HG02798 (cell line): ENCODE measurements around the gene WDPCP.
"Not testable (repeated sequence)": the region's sequence is repeated elsewhere in the genome, so short reads cannot be mapped to it uniquely, and the experiment has no call there.

Experiments
- ATAC-seq: cut with Tn5 transposase; IDR thresholded peaks from one replicate; pipeline ENCODE4 v1.9.1; 2021; ENCODE audit warnings: mild to moderate bottlenecking; ENCODE audit not compliant: unreplicated experiment, poor library complexity

The WDPCP gene

DNA sequence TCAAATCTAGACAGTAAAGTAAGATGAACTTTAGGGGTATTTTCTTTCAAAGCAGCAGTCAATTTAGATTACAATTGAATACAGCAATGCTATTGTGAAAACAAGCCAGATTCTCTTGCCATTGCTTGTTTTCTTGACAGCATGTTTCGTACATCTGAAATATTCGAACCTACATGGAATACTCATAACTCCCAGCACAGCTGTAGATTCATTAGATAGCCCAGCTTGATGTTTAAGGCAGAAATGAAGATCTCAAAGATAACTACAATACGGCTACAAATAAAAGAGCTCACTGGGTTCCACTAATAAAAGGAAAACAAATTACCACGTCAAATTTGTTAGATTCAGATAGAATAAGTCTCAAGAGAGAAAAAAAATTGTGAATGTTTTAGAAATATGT, 208.8 kb downstream of the WDPCP start:
- no peak for ATAC-seq

DNA sequence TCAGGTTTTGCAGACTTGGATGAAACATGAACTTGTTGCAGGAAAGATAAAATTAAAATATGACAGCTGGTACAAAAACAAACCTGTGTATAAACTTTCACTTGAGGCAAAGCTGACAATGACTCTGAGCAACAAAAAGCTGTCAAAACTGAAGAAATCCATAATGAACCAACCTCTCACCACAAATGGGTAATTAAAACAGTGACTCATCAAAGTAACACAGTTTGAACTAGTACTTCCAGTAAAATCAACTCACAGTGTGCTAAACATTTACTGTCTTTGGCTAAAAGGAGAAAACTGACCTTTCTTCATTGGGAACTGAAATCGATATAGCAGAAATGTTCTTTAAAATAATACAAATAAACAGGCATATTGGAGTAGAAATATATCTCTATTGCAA, 209.7 kb downstream of the WDPCP start:
- no peak for ATAC-seq

DNA sequence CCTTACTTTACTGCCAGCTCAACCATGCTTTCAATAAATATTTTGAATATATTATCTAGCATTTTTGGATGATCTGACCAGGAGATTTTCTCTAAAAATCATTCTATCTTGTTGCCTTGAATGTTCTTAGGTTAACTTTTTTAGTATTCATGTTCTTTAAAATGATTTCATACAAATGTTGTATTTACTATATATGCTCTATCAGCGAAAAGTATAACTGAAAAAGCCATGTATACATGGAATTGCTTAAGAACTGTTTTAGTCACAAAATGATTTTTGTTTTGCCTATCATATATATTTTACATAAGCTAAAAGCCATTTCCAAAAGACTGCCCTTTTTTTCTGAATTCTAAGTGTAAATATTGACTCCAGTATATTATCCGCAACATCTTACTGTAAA, 213.9 kb downstream of the WDPCP start:
- ATAC-seq, result no peak

DNA sequence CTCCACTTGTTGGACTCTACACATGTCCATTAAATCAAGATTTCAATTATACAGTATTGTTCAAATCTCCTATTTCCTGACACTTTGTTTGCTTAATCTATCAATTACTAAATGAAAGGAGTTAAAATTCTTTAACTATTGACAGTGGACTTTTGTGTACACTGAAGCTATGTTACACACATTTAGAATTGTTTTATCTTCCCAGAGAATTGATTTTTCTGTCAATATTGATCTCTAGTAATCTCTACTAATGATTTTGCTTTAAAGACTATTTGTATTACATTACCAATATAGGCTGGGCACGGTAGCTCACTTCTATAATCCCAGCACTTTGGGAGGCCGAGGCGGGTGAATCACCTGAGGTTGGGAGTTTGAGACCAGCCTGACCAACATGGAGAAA, 215.7 kb downstream of the WDPCP start:
- ATAC-seq, result no peak

DNA sequence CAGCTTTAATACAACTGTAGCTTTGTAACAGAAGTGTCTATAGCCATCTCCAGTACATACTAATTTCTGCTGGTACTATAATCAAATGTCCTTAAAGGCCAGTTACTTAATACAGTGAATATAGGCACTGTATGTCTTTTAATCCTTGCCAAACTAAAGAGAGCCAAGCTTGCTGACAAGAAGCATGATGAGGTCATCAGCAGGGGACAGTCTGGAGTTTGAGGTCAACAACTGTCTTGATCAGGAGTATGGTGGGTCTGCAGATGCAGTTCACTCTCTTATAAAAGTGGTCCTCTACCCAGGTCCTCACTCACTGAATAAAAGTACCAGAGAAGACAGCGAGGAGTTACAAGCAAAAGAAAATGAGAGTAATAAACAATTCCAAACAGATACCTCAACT, 219.1 kb downstream of the WDPCP start:
- ATAC-seq, result no peak

DNA sequence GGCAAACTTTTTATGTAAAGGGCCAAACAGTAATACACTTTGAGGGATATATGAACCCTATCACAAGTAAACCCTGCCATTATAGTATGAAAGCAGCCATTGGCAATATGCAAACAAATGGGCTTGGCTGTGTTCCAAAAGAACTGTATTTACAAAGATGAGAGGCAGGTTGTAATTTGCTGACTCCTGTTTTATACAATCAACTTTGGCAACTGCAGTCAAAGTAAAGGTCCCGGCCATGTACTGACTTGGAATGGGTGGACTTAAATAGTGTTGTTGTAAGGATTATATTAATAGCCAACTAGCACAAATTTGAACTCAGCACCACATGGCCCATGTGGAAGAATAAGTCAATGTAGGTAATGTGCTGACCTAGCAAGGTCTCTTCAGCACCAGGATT, 223.4 kb downstream of the WDPCP start:
- no peak for ATAC-seq

DNA sequence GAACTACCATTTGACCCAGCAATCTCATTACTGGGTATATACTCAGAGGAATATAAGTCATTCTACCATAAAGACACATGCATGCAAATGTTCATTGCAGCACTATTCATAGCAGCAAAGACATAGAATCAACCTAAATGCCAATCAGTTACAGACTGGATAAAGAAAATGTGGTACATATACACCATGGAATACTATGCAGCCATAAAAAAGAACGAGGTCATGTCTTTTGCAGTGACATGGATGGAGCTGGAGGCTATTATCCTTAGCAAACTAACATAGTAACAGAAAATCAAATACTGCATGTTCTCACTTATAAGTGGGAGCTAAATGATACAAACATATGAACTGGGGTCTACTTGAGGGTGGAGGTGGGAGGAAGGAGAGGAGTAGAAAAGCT, 230.6 kb downstream of the WDPCP start:
- not testable (repeated sequence) for ATAC-seq

DNA sequence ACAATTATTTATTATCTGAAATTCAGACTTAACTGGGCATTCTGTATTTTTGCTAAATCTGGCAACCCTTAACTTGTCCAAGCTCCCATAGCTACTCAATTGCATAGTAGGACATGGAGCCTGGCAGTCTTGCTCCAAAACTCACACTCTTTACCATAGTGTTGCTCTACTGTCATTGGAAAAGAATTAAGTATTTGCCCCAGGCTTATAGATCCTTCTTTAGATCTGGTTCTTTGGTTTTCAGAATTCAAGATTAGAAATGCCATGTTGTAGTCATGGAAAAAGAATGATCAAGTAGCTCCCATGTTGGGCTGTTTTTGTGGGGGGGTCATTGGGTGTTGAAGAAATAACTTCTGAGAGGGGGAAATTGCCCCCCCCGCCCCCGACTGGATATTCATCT, 240.9 kb downstream of the WDPCP start:
- no peak for ATAC-seq

DNA sequence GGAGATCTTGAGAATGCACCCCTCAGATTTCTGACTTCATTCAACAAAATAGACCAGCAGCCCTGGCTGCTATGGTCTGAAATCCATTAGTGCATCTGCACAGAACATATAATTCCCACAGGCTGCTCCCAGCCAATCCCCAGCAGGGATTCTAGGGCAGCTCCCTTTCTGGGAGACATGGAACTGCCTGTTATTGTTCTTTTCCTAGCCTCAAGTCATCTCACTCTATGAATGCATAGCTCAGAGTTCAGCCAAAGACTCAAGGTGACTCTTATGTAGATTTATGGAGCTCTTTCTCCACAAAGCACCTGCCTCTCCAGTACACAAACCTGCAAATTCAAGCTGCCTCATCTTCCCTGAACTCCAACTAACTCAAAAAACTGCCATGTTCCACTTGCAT, 241.9 kb downstream of the WDPCP start:
- ATAC-seq, result no peak

DNA sequence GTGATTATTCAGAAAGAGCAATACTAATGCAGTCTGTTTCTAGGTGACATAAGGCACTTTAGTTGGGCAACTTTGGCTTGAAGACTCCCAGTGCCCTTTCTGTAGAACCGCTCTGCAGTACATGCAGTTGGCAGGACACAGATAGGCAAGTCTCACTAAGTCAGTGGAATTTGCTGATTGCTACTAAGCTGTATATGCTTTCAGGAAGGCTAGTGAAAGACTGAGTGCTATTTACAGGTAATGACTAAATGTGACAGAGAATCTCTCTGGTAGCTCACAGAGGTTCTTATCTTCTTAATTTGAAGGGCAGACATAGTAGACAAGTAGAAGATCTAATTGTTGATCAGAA, 243.0 kb downstream of the WDPCP start:
- no peak for ATAC-seq

DNA sequence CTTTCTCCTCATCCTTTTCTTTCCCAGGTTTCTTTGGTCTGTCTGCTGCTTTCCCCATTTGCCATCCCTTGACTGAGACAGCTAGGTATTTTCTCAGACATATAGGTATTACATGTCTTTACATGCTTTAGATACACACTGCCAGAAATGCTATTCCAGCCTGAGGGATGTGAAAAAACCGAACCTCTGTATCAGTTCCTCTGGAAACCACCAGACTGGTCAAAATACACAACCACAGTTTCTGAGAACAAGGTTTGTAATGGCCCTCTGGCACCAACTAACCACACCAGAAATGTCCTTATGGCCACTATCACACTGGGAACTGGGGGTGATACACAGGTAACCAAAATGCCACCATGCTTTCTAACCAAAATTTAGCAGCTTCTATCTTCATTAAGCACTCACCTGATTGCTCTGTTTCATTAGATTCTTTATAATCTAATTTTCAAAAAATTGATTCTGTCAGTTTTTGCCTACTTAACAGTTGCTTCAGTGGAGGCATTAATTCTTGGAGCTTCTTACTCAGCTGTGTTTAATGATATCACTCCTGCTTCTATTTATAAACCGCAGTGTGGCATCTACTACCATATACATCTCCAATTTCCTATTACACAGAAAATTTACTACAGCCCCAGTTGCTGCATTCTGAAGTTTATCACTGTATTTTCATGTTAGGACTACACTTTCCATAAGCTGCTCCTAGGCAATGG, 243.5 kb downstream of the WDPCP start:
- no peak for ATAC-seq

DNA sequence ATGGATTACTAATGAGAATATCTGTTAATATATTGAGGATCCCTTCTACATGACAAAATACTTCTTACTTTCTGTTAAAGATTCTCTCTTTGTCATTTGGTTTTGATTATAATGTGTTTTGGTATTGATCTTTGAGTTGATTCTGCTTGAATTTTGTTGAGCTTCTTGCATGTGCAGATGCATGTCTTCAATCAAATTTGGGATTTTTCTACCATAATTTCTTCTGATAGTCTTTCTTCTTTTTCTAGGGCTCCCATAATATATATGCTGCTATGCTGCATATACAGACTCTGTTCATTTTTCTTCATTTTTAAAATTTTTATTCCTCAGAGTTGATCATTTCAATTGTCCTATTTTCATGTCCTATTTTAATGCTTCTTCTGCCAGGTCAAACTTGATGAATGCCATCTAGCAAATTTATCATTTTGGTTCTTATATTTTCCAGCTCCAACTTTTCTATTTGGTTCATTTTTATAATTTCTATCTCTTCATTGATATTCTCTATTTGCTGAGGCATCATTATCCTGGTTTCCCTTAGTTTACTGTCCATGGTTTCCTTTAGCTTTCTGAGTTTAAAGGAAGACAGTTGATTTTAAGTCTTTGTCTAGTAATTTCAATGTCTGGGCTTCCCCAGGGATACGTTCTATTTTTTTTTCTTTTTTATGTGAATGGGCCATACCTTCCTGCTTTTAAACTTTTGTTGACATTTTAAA, 244.7 kb downstream of the WDPCP start:
- ATAC-seq, result no peak

DNA sequence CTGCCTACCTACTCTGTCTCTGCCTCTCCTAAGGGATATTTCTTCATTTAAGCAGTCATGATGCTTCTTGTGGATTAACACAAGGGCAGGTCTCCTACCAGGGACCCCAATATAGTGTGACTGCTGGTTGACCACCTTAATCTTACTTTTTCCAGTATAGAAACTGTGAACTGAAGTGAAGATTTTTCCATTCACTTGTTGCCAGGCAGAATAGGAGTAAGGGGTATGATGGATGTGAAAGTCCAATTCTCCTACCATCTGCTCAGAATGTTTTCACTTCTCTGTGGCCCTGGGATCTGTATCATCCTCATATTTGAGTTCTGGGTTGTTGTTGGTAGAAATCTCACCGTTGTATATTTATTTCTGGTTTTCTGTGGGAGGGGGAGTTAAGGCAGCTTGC, 247.8 kb downstream of the WDPCP start:
- ATAC-seq, result no peak

DNA sequence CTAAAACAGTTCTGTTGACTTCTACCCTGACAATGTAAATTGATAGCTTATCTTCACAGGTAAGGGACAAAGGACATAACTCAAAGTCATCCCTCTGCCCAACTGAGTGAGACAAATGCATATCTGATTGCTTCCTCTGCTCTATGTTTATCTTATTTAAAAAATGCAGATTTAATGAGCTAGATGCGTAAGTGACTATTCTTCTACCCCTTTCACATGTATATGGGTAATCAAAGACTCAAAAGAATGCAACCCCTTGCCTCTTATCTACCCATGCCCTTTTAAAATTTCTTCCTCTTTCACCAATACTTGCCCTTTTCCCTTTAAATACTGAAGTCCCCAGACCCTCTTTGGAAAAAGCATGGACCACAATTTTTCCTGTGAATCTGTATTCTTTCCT, 253.4 kb downstream of the WDPCP start:
- no peak for ATAC-seq

DNA sequence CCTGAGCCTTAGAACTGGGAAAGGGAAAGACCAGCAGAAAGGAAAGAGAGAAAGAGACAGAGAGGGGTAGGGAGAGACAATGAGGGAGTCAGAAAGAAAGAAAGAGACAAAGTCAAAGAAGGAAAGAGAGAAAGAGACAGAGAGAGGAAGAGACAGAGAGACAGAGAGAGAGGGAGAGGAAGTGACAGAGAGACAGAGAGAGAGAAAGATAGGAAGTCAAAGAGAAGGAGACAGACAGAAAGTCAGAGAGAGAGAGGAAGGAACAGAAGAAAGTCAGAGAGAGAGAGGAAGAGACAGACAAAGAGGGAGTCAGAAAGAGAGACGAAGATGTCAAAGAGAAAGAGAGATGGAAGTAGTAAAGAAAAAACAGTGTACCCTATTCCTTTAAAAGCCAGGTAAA, 261.8 kb downstream of the WDPCP start:
- ATAC-seq, result no peak

DNA sequence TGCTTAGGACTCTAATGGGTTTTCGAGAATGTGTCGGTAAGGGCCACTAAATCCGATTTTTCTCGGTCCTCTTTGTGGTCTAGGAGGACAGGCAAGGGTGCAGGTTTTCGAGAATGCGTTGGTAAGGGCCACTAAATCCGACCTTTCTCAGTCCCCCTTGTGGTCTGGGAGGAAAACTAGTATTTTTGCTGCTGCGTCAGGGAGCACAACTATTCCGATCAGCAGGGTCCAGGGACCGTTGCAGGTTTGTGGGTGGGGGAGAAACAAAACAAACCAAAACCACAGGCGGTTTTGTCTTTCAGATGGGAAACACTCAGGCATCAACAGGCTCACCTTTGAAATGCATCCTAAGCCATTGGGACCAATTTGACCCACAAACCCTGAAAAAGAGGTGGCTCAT, 264.6 kb downstream of the WDPCP start:
- not testable (repeated sequence) for ATAC-seq

DNA sequence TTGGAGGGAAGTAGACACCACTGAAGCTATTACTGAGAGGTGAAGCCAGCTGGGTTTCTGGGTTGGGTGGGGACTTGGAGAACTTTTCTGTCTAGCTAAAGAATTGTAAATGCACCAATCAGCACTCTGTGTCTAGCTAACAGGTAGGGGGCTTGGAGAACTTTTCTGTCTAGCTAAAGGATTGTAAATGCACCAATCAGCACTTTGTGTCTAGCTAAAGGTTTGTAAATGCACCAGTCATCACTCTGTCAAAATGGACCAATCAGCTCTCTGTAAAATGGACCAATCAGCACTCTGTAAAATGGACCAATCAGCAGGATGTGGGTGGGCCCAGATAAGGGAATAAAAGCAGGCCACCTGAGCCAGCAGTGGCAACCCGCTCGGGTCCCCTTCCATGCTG, 266.3 kb downstream of the WDPCP start:
- ATAC-seq, result not testable (repeated sequence)

DNA sequence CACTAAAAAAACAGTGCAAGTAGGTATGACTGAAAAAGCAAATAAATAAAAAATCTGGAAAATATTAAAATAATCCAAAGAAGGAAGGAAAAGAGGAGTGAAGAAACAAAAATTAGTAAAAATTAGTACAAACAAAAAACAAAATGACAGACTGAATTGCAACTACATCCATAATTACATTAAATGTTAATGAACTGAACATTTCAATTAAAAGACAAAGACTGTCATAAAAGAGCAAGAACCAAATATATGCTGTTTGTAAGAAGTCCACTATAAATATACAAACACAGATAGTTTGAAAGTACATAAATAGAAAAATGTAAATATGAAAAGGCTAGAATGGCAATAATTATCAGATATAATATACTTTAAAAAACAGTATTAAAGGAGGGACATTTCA, 267.6 kb downstream of the WDPCP start:
- ATAC-seq, result no peak

DNA sequence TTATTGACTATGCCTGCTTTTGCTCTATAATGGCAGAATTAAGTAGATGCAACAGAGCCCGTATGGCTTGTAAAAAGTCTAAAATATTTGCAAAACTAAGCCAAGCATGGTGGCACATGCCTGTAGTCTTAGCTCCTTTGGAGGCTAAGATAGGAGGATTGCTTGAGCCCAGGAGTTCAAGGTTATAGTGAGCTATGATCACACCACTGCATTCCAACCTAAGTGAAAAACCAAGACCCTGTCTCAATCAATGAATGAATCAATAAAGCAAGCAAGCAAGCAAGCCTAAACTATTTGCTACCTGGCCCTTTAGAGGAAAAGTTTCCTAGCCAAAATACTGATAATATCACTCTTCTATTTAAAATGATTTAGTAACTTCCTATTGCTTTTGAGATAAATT, 277.7 kb downstream of the WDPCP start:
- ATAC-seq, result no peak

DNA sequence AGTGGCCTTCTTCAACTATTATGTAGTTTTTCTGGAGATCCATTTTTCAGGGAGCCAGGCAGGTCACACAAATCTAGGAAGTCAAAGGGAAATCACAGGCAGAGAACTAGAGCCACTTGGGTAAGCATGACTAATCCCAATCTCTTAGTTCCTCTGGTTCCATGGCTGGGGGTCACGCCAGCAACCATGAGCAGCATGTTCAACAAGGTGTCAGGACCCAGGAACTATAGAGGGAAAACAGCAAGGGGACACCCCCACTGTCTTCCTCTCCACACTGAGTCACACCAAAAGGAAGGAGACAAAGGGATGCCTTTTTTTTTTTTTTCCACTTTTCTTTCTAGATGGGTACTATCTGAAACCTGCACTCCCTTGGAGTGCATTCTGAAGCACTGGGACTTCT, 286.8 kb downstream of the WDPCP start:
- ATAC-seq, result no peak

DNA sequence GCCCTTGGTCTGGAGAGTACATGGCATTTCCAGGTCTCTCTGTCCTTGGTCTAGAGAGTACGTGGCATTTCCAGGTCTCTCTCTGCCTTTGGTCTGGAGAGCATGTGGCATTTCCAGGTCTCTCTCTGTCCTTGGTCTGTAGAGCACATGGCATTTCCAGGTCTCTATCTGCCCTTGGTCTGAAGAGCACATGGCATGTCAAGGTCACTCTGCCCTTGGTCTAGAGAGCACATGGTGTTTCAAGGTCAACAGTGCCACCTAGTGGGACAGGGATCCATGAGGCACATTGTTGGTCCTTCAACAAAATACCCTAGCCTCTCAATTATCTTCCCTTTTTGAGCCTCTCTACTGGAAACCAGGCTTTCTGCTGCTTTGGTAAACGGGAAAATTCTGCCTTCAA, 287.4 kb downstream of the WDPCP start:
- ATAC-seq, result no peak

DNA sequence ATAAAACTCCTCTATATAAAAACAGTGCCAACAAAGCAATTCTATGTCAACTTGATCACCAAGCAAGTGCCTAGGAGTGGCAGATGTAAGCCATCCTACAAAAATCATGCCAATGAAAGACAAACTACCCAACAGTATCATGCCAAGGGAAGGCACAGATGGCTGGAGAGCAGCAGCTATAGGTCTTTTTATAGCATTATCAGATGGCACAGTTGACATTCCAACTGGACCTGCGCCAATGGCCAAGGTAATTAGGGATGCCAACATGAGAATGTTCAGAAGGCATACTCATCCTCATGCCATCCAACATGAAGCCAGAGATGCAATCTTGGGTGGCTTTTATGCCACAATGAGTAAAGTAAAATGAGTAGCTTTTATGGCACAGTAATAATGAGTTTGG, 300.3 kb downstream of the WDPCP start:
- no peak for ATAC-seq
